ENCODE measurements around the gene CNNM4. TPM values are rescaled to one million over a fixed set of nuclear protein-coding genes. Genes with fewer than 3 reads are reported as not detected.

The CNNM4 gene
- total RNA-seq, 1 experiment from 2014 or later: 14.0 TPM

- no peak for TF ChIP-seq FOXJ3 (CRISPR knock-in tag; IDR thresholded peaks at IDR 0.05; ENCODE audit: borderline replicate concordance)
- TF ChIP-seq USF1 (CRISPR knock-in tag; IDR thresholded peaks at IDR 0.05): no peak
- TF ChIP-seq SOX15 (CRISPR knock-in tag; IDR thresholded peaks at IDR 0.05): no peak
- no peak for TF ChIP-seq ERG (CRISPR knock-in tag; IDR thresholded peaks at IDR 0.05)
- no peak for TF ChIP-seq ZNF121 (CRISPR knock-in tag; IDR thresholded peaks at IDR 0.05)
- no peak for TF ChIP-seq USF2 (CRISPR knock-in tag; IDR thresholded peaks at IDR 0.05)
- TF ChIP-seq KAT7 (CRISPR knock-in tag; IDR thresholded peaks at IDR 0.05; ENCODE audit: borderline replicate concordance): no peak
These were observed 45.9 kb downstream of the CNNM4 start (continued) for GRCh38 chr2:96806468-96807126.

- ATAC-seq (no peak), DNase-seq (ENCODE audit: low spot score) (no peak)
- ChIA-PET CTCF (no interaction called here), POLR2A (no interaction called here)
- Mint-ChIP-seq H3K4me3 (no peak overlapping the region), H3K9me3 (peaks cover 6% of the 10 kb centered on the region), H3K4me1 (no peaks in the 10 kb centered on the region), H3K27me3 (ENCODE audit: low read depth) (no peaks in the 10 kb centered on the region), H3K27ac (no peak overlapping the region), H3K36me3 (peaks cover 9% of the 10 kb centered on the region)
- TF ChIP-seq NR2C2 (CRISPR knock-in tag; IDR thresholded peaks at IDR 0.05) (no peak), E2F5 (CRISPR knock-in tag; IDR thresholded peaks at IDR 0.05) (no peak), MXD4 (CRISPR knock-in tag; IDR thresholded peaks at IDR 0.05; ENCODE audit: borderline replicate concordance) (no peak), ZNF281 (CRISPR knock-in tag; IDR thresholded peaks at IDR 0.05) (no peak), ZNF219 (CRISPR knock-in tag; IDR thresholded peaks at IDR 0.05; ENCODE audit: borderline replicate concordance) (no peak), SMAD4 (CRISPR knock-in tag; IDR thresholded peaks at IDR 0.05) (no peak), SOX15 (CRISPR knock-in tag; IDR thresholded peaks at IDR 0.05) (no peak), OVOL2 (CRISPR knock-in tag; IDR thresholded peaks at IDR 0.05; ENCODE audit: borderline replicate concordance) (no peak), USF2 (CRISPR knock-in tag; IDR thresholded peaks at IDR 0.05) (no peak), ZSCAN18 (CRISPR knock-in tag; IDR thresholded peaks at IDR 0.05) (no peak), IRF2 (CRISPR knock-in tag; IDR thresholded peaks at IDR 0.05; ENCODE audit: borderline replicate concordance, low read depth) (no peak)
These were observed 46.4 kb downstream of the CNNM4 start for GRCh38 chr2:96807127-96807471.

Data from WTC11 (cell line).